ENCODE results near the gene NCOR2. TPM values are rescaled to one million over a fixed set of nuclear protein-coding genes. Genes with fewer than 3 reads are reported as not detected.
A peak's percentile ranks its signal among the peaks of the same experiment; 100 is the strongest.

Gene NCOR2
- 100 to 1,000 TPM in 4 of 5 donors, 10 to 100 TPM in 1; 61.7 to 292 (median 116) TPM for total RNA-seq
- 10 to 100 TPM; 27.2 to 49.6 (median 37.7) TPM for polyA plus RNA-seq
- long read RNA-seq, donor 1: 0 reads
- long read RNA-seq, donor 2, partial matches to known transcripts: 9 of 13 reads
- long read RNA-seq, donor 2, other reads (novel, unspliced or antisense): 0 of 13 reads
- long read RNA-seq, donor 3, partial matches to known transcripts: 0 of 2 reads
- long read RNA-seq, donor 3, other reads (novel, unspliced or antisense): 0 of 2 reads
- long read RNA-seq, donor 4: 0 reads
- long read RNA-seq, donor 5, partial matches to known transcripts: 14 of 16 reads
- long read RNA-seq, donor 5, other reads (novel, unspliced or antisense): 0 of 16 reads
- long read RNA-seq, donor 6, partial matches to known transcripts: 40 of 41 reads
- long read RNA-seq, donor 6, other reads (novel, unspliced or antisense): 0 of 41 reads
- long read RNA-seq, donor 7, partial matches to known transcripts: 0 of 1 reads
- long read RNA-seq, donor 7, other reads (novel, unspliced or antisense): 0 of 1 reads
- long read RNA-seq, donor 8, partial matches to known transcripts: 6 of 6 reads
- long read RNA-seq, donor 8, other reads (novel, unspliced or antisense): 0 of 6 reads
- long read RNA-seq, donor 9, partial matches to known transcripts: 18 of 21 reads
- long read RNA-seq, donor 9, other reads (novel, unspliced or antisense): 0 of 21 reads
- long read RNA-seq, donor 10: 0 reads

DNA sequence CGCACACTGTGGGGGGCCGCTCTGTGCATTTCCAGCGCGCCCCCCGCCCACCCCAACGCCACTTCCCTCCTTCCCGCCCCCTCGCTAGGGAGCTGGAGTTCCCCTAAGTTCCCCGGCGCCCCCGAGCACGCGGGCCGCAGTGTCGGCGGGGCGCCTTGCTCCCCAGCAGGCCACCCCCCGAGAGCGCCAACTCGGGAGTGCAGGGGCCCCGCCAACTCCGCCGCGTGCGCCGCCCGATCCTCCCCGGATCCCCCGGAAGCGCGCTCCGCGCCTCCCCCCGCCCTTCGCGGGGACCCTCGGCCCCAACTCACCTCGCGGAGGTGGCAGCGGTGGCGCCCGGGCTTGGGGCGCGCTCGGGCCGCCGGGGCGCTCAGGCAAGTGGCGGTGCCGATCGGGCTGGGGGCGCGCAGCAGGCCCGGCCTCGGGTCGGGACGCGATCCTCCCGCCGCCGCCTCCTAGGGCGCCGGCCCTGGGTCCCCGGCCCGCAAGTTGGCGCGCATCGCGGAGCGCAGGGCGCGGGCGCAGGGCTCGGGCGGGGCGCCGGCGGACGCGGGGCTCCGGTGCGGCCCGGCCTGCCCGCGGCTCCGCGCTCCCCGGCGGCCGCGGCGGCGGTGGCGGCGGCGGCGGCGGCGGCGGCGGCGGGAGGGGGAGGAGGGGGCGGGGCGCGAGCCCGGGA lies at the start of gene NCOR2:
TSS of gene NCOR2 (minus strand) at position 616 of the 676 bp plus-strand sequence. CDS start 72,361 bp downstream, outside the sequence.
- DNase-seq: peak in 1 of 2 donors; percentile 79
- Histone ChIP-seq H3K36me3 (peaks cover 0 to 3% (median 0%) of the 10 kb centered on the region in 4 donors), H3K4me3 (peak within 1 kb of the TSS; percentile 84 to 97 (median 94)), H3K9me3 (no peaks in the 10 kb centered on the region), H3K4me1 (peaks cover 54 to 66% (median 60%) of the 10 kb centered on the region in 4 donors), H3K27me3 (no peaks in the 10 kb centered on the region), H3K27ac (peak within 1 kb of the TSS; percentile 93 to 99 (median 98))
- no peak for TF ChIP-seq EP300 (IDR thresholded peaks at IDR 0.05)
- TF ChIP-seq POLR2A (IDR thresholded peaks at IDR 0.05): no peak
- no peak for TF ChIP-seq POLR2AphosphoS5 (IDR thresholded peaks at IDR 0.05)
- TF ChIP-seq, protein P1, sequence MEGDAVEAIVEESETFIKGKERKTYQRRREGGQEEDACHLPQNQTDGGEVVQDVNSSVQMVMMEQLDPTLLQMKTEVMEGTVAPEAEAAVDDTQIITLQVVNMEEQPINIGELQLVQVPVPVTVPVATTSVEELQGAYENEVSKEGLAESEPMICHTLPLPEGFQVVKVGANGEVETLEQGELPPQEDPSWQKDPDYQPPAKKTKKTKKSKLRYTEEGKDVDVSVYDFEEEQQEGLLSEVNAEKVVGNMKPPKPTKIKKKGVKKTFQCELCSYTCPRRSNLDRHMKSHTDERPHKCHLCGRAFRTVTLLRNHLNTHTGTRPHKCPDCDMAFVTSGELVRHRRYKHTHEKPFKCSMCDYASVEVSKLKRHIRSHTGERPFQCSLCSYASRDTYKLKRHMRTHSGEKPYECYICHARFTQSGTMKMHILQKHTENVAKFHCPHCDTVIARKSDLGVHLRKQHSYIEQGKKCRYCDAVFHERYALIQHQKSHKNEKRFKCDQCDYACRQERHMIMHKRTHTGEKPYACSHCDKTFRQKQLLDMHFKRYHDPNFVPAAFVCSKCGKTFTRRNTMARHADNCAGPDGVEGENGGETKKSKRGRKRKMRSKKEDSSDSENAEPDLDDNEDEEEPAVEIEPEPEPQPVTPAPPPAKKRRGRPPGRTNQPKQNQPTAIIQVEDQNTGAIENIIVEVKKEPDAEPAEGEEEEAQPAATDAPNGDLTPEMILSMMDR (IDR thresholded peaks at IDR 0.05): no peak
- intact Hi-C loops (cut with DNase I; ENCODE audit: low total_unique reads): loop anchor here (10.0 kb wide), 1 partner anchor 62 kb away; no protein-coding TSS in a partner anchor
- WGBS, 5 donors: 0 to 5% (median 1%) methylated on average over 4 to 101 of the region's 106 CpGs

DNA sequence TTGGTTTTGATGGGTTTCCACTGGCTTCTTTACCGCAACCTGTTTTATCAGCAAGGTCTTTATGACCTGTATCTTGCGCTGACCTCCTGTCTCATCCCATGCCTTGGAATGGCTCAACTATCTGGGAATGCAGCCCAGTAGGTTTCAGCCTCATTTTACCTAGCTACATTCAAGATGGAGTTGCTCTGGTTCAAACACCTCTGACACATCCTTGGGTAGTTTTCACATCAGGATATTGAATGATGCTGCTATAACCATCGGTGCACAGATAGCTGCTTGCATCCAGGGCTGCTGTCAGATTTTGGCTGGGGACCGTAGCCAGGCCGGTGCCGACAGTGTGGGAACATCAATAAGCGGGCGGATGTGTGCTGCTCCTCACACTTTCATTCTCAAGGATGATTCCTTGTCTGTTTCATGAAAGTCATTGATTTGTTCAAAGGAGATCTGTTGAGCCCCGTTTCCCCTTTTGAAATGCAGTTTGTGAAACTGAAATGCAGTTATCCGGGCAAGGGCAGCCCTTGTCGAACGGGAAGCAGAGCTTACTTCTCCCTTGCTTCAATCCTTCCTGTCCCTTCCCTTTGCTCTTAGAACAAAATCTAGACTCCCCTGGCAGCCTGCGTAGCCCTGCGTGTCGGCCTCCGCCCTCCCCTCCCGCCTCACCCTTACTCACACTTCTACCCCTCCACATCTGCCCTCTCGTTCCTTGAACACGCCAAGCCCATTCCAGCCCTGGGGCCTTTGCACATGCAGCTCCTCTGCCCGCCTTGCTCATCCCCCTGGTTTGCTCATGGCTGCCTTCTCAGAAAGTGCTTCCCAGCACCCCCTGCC lies 49.2 kb upstream of the NCOR2 start:
- intact Hi-C loops (cut with DNase I; ENCODE audit: low total_unique reads): no loop called here
- DNase-seq: no peak
- WGBS, 5 donors: 70 to 83% (median 77%) methylated on average over 20 of the region's 20 CpGs

DNA sequence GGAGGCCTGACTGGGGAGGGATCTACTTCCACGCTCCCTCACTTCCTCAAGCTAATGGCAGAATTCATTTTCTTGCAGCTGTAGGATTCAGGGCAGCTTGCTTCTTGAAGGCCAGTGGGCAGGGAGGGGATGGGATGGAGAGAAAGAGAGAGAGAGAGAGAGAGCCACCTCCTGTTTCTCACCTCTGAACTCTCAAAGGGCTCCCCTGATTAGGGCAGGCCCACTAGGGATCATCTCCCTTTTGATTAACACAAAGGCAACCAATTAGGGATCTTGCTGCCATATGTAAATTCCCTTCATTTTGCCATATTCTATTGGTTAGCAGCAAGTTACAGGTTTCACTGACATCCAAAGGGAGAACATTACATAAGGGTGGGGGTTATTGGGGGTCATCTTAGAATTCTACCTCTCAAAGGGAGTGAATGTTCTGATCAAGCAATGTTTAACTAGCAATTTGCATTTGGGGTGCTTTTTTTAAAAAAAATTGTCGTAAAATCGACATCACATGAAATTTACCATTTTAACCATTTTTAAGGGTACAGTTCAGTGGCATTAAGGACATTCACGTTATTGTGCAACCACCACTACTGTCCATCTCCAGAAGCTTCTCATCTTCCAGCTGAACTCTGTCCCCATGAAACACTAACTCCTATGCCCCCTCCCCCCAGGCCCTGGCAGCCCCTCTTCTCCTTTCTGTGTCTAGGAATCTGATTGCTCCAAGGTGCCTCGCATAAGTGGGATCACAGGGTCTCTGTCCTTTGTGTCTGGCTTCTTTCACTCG lies 47.3 kb upstream of the NCOR2 start:
- DNase-seq: no peak
- intact Hi-C loops (cut with DNase I; ENCODE audit: low total_unique reads): no loop called here

More for the DNA sequence above, 49.2 kb upstream of the NCOR2 start:
- Histone ChIP-seq H3K4me3 (no peak overlapping the region), H3K27me3 (no peaks in the 10 kb centered on the region), H3K27ac (no peak overlapping the region), H3K36me3 (no peaks in the 10 kb centered on the region), H3K4me1 (peaks cover 0 to 14% (median 9%) of the 10 kb centered on the region in 4 donors), H3K9me3 (peaks cover 0 to 7% (median 2%) of the 10 kb centered on the region in 4 donors)
- TF ChIP-seq POLR2AphosphoS5 (IDR thresholded peaks at IDR 0.05) (no peak), POLR2A (IDR thresholded peaks at IDR 0.05) (no peak), EP300 (IDR thresholded peaks at IDR 0.05) (no peak)
- TF ChIP-seq, protein P1 (IDR thresholded peaks at IDR 0.05): no peak

More for the DNA sequence above, 47.3 kb upstream of the NCOR2 start:
- Histone ChIP-seq H3K27me3 (no peaks in the 10 kb centered on the region), H3K9me3 (peaks cover 0 to 7% (median 2%) of the 10 kb centered on the region in 4 donors), H3K4me3 (no peak overlapping the region), H3K4me1 (peaks cover 6 to 22% (median 13%) of the 10 kb centered on the region in 4 donors), H3K27ac (no peak overlapping the region), H3K36me3 (no peaks in the 10 kb centered on the region)
- 92 to 97% (median 94%) methylated on average over 6 of the region's 6 CpGs for WGBS, 5 donors
- TF ChIP-seq, protein P1 (IDR thresholded peaks at IDR 0.05): no peak
- no peak for TF ChIP-seq POLR2AphosphoS5 (IDR thresholded peaks at IDR 0.05)
- no peak for TF ChIP-seq EP300 (IDR thresholded peaks at IDR 0.05)
- no peak for TF ChIP-seq POLR2A (IDR thresholded peaks at IDR 0.05)
